Tibial nerve (tissue), 3 donors: ENCODE data around the gene LCN2.
A peak's percentile ranks its signal among the peaks of the same experiment; 100 is the strongest.

Source experiments
- EP300 ChIP-seq, 2 donors: sonication (generic); formaldehyde crosslinking; IDR thresholded peaks; one replicate each; pipeline ENCODE4 v1.6.1; 2017; ENCODE audit warnings: antibody characterized with exemption in 2 of 2, mild to moderate bottlenecking in 1 of 2
- POLR2A ChIP-seq, 2 donors: fragments of 450-650 bp; IDR thresholded peaks; one replicate each; pipeline ENCODE4 v1.6.1; 2017; ENCODE audit warnings: antibody characterized with exemption in 2 of 2, mild to moderate bottlenecking in 2 of 2, moderate library complexity in 2 of 2

DNA sequence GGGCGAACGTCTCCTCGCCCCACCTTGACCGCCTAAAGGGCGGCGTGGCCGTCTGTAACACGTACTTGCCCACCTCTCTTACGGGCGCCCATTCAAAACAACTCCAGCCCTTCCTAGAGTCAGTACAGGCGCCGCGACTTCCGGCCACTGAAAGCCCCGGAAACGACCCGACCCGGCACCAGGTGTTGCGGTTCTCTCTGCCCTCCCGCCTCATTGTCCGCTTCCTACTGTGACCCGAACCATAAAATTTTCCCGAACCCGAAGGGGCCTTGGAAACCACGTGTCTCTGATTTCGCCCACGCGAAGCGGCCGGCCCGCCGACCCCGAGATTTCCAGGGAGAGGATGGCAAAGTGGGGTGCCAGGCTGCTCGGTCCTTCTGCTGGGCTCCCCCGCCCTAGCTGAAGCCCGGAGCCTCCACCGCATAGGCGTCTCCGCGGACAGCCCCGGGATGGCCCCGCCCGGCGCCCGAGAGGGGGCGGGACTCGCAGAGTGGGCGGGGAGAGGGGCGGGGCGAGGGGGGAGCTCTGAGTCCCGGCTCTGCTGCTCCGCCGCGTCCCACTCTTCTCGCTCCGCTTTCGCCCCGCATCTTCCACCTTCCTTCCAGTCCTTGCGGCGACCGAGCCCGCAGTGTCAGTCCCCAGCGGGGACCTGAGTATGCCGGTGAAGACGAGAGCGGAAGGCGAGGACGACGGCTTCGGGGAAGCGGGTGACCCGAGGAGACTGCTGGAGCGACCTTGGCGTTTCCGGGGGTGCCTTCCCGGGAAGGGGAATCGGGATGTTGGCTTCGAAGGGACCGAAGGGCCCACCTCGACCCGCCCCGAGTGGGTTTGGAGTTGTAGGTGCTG, 21.0 kb upstream of the LCN2 start:
- TF ChIP-seq EP300 (IDR thresholded peaks at IDR 0.05), result peak; percentile 42 to 79
- TF ChIP-seq POLR2A (IDR thresholded peaks at IDR 0.05), result peak in 1 of 2 donors; percentile 33
